NT2/D1 (cell line): Measurements from ENCODE around the gene LYST.

Experiments used
- DNase-seq: peaks from one replicate; pipeline ENCODE4 v3.0.0-alpha.2; 2011; ENCODE audit warnings: low read depth, low spot score
- H3K27me3 ChIP-seq: 2 replicates; pipeline ENCODE4 v1.6.0; 2011; ENCODE audit warnings: mild to moderate bottlenecking; ENCODE audit not compliant: insufficient read length, insufficient read depth
- H3K36me3 ChIP-seq: 2 replicates; pipeline ENCODE4 v1.6.1; 2011; ENCODE audit warnings: mild to moderate bottlenecking, low read length, mixed read lengths; ENCODE audit not compliant: insufficient read depth, insufficient read length
- H3K4me1 ChIP-seq: 2 replicates; pipeline ENCODE4 v1.5.1; 2011; ENCODE audit not compliant: insufficient read depth, insufficient read length
- H3K4me3 ChIP-seq: 2 replicates; pipeline ENCODE4 v1.5.1; 2011; ENCODE audit warnings: low read depth; ENCODE audit not compliant: insufficient read length
- H3K9ac ChIP-seq: 2 replicates; pipeline ENCODE4 v1.6.0; 2011; ENCODE audit warnings: low read depth; ENCODE audit not compliant: insufficient read length
- H3K9me3 ChIP-seq: 2 replicates; pipeline ENCODE4 v1.5.1; 2011; ENCODE audit warnings: mild to moderate bottlenecking, low read length; ENCODE audit not compliant: insufficient read depth
- SUZ12 ChIP-seq: IDR thresholded peaks from 2 replicates; pipeline ENCODE4 v1.6.1; 2011; ENCODE audit not compliant: insufficient read length, insufficient read depth; ENCODE audit errors: extremely low read depth
- YY1 ChIP-seq: IDR thresholded peaks from 2 replicates; pipeline ENCODE4 v1.6.1; 2011; ENCODE audit not compliant: insufficient read length, insufficient read depth
- ZNF274 ChIP-seq: IDR thresholded peaks from 2 replicates; pipeline ENCODE4 v1.6.1; 2011; ENCODE audit warnings: mild to moderate bottlenecking, low read depth, low read length

The LYST gene

DNA sequence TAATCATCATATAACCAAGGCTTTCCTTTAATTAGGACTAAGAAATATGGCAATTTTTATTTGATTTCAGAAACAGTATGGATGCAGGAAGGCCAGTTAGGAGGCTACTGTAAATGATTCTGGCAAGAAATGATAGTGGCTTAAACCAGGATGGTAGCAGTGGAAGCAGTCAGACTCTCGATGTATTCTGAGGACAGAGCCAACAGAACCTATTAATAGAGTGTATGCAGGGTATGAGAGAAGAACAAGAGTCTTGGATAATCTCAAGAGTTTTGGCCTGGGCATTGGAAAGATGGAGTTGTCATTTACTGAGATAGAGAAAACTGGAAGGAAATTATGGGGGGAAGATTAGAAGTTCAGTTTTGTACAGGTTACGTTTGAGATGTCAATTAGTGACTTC, 143.8 kb downstream of the LYST start:
- TF ChIP-seq SUZ12, result no peak
- TF ChIP-seq YY1, result no peak
- TF ChIP-seq ZNF274, result no peak
- DNase-seq, result no peak
- Histone ChIP-seq H3K4me3 (no peak overlapping the region), H3K9me3 (no peaks in the 10 kb centered on the region), H3K27me3 (no peaks in the 10 kb centered on the region), H3K9ac (no peak overlapping the region), H3K36me3 (no peaks in the 10 kb centered on the region), H3K4me1 (no peaks in the 10 kb centered on the region)

DNA sequence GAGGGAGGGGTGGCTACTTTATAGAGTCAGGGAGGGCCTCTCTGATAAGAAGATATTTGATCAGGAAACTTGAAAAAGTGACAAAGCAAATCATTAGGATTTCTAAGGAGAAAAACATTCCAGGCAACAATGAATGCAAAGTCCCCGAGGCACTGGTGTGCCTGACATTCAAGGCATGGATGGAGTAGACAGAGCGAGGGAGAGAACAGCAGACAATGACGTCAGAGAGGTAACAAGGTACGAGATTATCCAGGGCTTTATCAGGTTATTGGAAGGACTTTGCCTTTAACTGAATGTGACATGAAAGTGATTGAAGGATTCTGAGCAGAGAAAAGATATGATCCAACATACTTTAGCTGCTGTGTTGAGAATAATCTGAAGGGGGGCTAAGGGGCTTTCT, 144.7 kb downstream of the LYST start:
- Histone ChIP-seq H3K4me1 (no peaks in the 10 kb centered on the region), H3K4me3 (no peak overlapping the region), H3K36me3 (no peaks in the 10 kb centered on the region), H3K9ac (no peak overlapping the region), H3K27me3 (no peaks in the 10 kb centered on the region), H3K9me3 (no peaks in the 10 kb centered on the region)
- no peak for TF ChIP-seq SUZ12
- no peak for TF ChIP-seq YY1
- no peak for DNase-seq

DNA sequence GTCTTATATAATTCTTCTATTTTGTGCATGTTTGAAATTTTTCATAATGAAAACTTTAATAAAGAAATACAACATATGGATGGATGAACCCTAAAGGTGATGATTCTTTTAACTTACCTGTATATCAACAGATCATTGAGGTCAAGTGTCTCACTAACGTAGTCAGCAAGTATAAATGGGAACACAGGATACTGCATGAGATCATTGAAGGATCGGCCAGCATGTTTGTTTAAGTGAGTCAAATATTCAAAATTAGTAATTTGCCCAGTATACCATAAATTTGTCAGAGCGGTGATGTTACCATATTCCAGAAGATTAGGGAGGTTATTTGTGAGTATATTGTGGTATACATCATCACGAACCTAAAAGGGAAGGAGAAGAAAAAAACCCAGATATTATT, 146.2 kb downstream of the LYST start:
- H3K4me3 ChIP-seq, result no peak overlapping the region
- no peaks in the 10 kb centered on the region for H3K27me3 ChIP-seq
- TF ChIP-seq YY1, result no peak
- no peak for TF ChIP-seq ZNF274
- no peak for TF ChIP-seq SUZ12
- H3K9ac ChIP-seq, result no peak overlapping the region
- H3K9me3 ChIP-seq, result no peaks in the 10 kb centered on the region
- no peaks in the 10 kb centered on the region for H3K36me3 ChIP-seq
- no peak for DNase-seq
- H3K4me1 ChIP-seq, result no peaks in the 10 kb centered on the region

DNA sequence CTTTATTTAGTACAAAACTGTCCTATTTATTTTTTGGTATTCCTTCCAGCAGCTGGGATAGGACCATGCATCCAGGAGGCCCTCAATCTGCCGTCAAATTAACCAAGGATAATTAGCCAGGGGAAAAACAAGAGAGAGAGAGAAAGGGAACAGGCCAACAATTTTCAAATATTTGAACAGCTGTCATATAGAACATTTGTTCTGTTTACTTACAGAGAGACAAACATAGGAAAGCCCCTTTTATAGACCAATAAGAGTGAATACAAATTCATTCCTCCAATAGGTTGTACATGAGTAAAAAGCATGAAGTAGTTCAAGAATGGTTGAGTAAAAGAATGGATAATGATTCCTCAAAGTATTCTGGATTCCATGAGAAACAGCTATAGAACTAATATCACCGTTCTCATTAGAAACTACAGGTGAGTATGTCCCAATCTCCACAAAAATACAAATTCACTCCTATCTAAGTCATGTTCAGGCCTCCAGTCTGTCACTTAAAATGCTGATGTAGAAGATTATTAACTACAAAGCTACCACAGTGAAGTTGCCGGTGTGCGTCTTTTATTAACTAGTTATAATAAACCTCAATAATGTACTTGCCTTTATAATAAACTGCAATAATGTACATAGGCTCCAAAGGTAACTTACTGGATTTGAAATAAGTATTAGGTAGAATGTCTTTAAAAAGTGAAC, 152.4 kb downstream of the LYST start:
- Histone ChIP-seq H3K36me3 (no peaks in the 10 kb centered on the region), H3K9ac (no peak overlapping the region), H3K4me3 (no peak overlapping the region), H3K27me3 (no peaks in the 10 kb centered on the region), H3K4me1 (no peaks in the 10 kb centered on the region), H3K9me3 (no peaks in the 10 kb centered on the region)
- TF ChIP-seq YY1, result no peak
- no peak for TF ChIP-seq ZNF274
- TF ChIP-seq SUZ12, result no peak
- no peak for DNase-seq

DNA sequence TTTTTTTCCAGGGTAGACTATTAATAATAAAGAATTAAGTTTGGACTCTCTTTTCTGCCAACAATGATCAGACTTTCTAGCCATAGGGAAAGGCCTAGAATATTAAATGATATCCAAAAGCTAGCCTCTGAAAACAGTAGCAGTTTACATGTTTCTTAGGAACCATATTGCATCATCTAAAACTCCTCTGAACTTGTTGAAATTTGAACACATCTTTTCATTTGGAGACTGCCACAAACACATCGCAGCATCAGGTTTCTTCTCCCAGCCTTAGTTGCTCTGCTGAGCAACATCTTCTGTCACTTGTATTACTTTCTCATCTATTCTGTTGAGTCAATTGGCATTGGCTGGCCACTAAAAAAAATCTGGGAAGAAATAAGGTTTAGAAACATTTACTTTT, 153.9 kb downstream of the LYST start:
- no peaks in the 10 kb centered on the region for H3K27me3 ChIP-seq
- no peak overlapping the region for H3K4me3 ChIP-seq
- H3K9me3 ChIP-seq, result no peaks in the 10 kb centered on the region
- H3K4me1 ChIP-seq, result no peaks in the 10 kb centered on the region
- no peak for DNase-seq
- H3K36me3 ChIP-seq, result no peaks in the 10 kb centered on the region
- TF ChIP-seq ZNF274, result no peak
- TF ChIP-seq YY1, result no peak
- TF ChIP-seq SUZ12, result no peak
- no peak overlapping the region for H3K9ac ChIP-seq

DNA sequence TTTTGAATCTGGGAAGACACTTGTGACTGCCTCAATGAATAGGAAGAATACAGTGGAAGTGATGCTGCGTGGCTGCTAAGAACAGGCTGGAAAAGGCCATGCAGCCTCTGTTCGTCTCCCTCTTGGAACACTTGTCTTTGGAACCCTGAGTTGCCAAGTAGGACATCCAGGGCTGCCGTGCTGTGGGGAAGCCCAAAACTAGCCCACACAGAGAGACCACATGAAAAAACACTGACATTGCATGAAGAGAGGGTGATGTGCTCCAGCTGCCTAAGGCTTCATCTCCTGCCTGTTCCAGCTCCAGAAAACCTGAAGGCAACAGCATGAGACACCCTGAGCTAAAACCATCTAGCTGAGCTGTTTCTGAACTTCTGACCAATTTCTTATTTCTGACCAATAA, 156.0 kb downstream of the LYST start:
- H3K27me3 ChIP-seq, result no peaks in the 10 kb centered on the region
- H3K4me1 ChIP-seq, result no peaks in the 10 kb centered on the region
- no peaks in the 10 kb centered on the region for H3K36me3 ChIP-seq
- no peaks in the 10 kb centered on the region for H3K9me3 ChIP-seq
- H3K9ac ChIP-seq, result no peak overlapping the region
- no peak for DNase-seq
- TF ChIP-seq ZNF274 (no peak), SUZ12 (no peak), YY1 (no peak)
- H3K4me3 ChIP-seq, result no peak overlapping the region

DNA sequence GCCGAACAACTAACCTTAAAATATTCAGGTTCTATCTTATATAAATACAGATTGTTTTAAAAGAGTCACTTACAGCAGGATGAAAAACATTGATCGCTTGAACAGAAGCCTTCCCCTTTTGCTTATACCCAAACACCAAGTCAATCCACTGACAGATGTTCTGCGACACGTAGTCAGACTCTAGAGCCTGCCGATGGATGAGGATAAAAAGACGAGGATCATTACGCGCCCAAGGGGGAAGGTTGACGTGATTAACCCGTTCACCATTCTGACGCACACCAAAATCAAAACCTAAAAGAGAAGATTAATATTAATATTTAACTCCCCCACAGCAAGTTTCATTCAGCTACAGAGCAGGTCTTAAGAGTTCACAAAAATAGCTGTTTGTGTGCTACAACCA, 157.7 kb downstream of the LYST start:
- Histone ChIP-seq H3K36me3 (no peaks in the 10 kb centered on the region), H3K4me3 (no peak overlapping the region)

DNA sequence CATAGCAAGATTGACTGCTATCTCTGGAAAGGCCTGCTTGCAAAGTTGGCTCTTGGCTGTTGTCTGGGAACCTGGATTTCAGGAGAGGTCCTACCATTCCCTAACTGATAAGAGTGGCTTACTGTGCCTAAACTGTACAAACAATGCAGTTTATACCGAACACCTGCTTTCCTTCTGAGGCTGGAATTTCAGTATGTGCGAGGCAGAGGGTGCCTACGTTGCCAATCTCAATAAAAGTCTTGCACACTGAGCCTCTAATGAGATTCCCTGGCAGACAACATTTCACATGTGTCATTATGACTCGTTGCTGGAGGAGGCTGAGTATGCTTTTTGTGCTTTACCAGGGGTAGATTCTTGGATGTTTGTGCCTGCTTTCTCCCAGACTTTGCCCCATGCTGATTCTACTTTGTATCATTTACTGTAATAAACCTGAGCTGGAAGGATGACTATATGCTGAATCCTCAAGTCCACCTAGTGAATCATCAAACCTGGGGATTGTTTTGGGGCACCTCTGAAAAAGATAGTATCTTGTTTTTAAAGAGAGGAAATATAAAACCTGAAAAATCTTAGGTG, 158.2 kb downstream of the LYST start:
- Histone ChIP-seq H3K27me3 (no peaks in the 10 kb centered on the region), H3K36me3 (no peaks in the 10 kb centered on the region), H3K4me1 (no peaks in the 10 kb centered on the region), H3K9me3 (no peaks in the 10 kb centered on the region), H3K9ac (no peak overlapping the region), H3K4me3 (no peak overlapping the region)
- DNase-seq, result no peak
- TF ChIP-seq ZNF274, result no peak
- TF ChIP-seq YY1, result no peak

More for the DNA sequence above, 157.7 kb downstream of the LYST start:
- no peak for DNase-seq
- no peak for TF ChIP-seq YY1
- TF ChIP-seq ZNF274, result no peak
- TF ChIP-seq SUZ12, result no peak
- no peaks in the 10 kb centered on the region for H3K4me1 ChIP-seq
- no peak overlapping the region for H3K9ac ChIP-seq
- H3K27me3 ChIP-seq, result no peaks in the 10 kb centered on the region
- H3K9me3 ChIP-seq, result no peaks in the 10 kb centered on the region
